Neuronal stem cell (in vitro differentiated cells): ENCODE data around the gene EMSY.
A peak's percentile ranks its signal among the peaks of the same experiment; 100 is the strongest.

Experiments
- DNase-seq: peaks from one replicate; pipeline ENCODE4 v3.0.0-alpha.2; 2013; ENCODE audit warnings: low spot score
- H2AFZ ChIP-seq: one replicate; pipeline ENCODE4 v1.6.1; 2013; ENCODE audit warnings: mild to moderate bottlenecking, low read length, inconsistent platforms
- H2AK5ac ChIP-seq: 2 replicates; pipeline ENCODE4 v1.6.1; 2013; ENCODE audit warnings: low read depth, mild to moderate bottlenecking, inconsistent platforms, low read length, moderate library complexity, mixed read lengths
- H2BK120ac ChIP-seq: 2 replicates; pipeline ENCODE4 v1.6.1; 2013; ENCODE audit warnings: low read depth, mild to moderate bottlenecking, inconsistent platforms, low read length, moderate library complexity, mixed read lengths
- H2BK12ac ChIP-seq: one replicate; pipeline ENCODE4 v1.6.1; 2013; ENCODE audit warnings: low read length, inconsistent platforms
- H2BK15ac ChIP-seq: 2 replicates; pipeline ENCODE4 v1.6.1; 2013; ENCODE audit warnings: mild to moderate bottlenecking, low read length, inconsistent platforms, mixed read lengths
- H2BK5ac ChIP-seq: one replicate; pipeline ENCODE4 v1.6.1; 2013; ENCODE audit warnings: inconsistent platforms, mild to moderate bottlenecking, low read length, moderate library complexity
- H3K14ac ChIP-seq: one replicate; pipeline ENCODE4 v1.6.1; 2013; ENCODE audit warnings: low read length, inconsistent platforms
- H3K18ac ChIP-seq: 2 replicates; pipeline ENCODE4 v1.6.1; 2013; ENCODE audit warnings: low read length, inconsistent platforms
- H3K23ac ChIP-seq: 2 replicates; pipeline ENCODE4 v1.6.1; 2013; ENCODE audit warnings: low read depth, mild to moderate bottlenecking, mixed read lengths, low read length, inconsistent platforms; ENCODE audit not compliant: poor library complexity
- H3K27ac ChIP-seq: replicated peaks from 3 replicates; pipeline ENCODE4 v1.5.1; 2013; ENCODE audit warnings: low read length, inconsistent platforms
- H3K27me3 ChIP-seq, 3 experiments: 2 replicates each; pipeline ENCODE4 v1.6.1; 2013; ENCODE audit warnings: low read length in 3 of 3, mild to moderate bottlenecking in 2 of 3, inconsistent platforms in 1 of 3, low read depth in 1 of 3, mixed read lengths in 1 of 3, moderate library complexity in 1 of 3; ENCODE audit not compliant: control insufficient read depth in 3 of 3, insufficient read depth in 3 of 3
- H3K36me3 ChIP-seq, 2 donors: replicated peaks in 1 of 2; 2 replicates each; pipeline ENCODE4 v1.6.1; 2013; ENCODE audit warnings: low read length in 2 of 2; ENCODE audit not compliant: control insufficient read depth in 2 of 2, insufficient read depth in 2 of 2
- H3K4ac ChIP-seq: 2 replicates; pipeline ENCODE4 v1.6.1; 2013; ENCODE audit warnings: inconsistent platforms, mild to moderate bottlenecking, low read length, moderate library complexity
- H3K4me1 ChIP-seq, 2 donors: 1 replicate in 1 of 2; 2 replicates in 1 of 2; pipeline ENCODE4 v1.6.1; 2013; ENCODE audit warnings: low read length in 2 of 2, low read depth in 1 of 2; ENCODE audit not compliant: control insufficient read depth in 2 of 2, insufficient read depth in 1 of 2
- H3K4me2 ChIP-seq: one replicate; pipeline ENCODE4 v1.6.1; 2013; ENCODE audit warnings: mild to moderate bottlenecking, low read length, inconsistent platforms; ENCODE audit not compliant: insufficient read depth, poor library complexity, severe bottlenecking
- H3K4me3 ChIP-seq, 2 donors: 2 replicates each; pipeline ENCODE4 v1.5.1; 2013; ENCODE audit warnings: low read length in 2 of 2, mild to moderate bottlenecking in 2 of 2, inconsistent platforms in 1 of 2, moderate library complexity in 1 of 2
- H3K79me1 ChIP-seq: one replicate; pipeline ENCODE4 v1.6.1; 2013; ENCODE audit warnings: low read depth, mild to moderate bottlenecking, inconsistent platforms, low read length, moderate library complexity
- H3K9ac ChIP-seq: one replicate; pipeline ENCODE4 v1.6.1; 2013; ENCODE audit warnings: mild to moderate bottlenecking, low read depth, low read length, inconsistent platforms; ENCODE audit not compliant: poor library complexity
- H3K9me3 ChIP-seq, 2 donors: replicated peaks in 1 of 2; 2 replicates each; pipeline versions ENCODE3 to v1.6.1; 2013; ENCODE audit warnings: low read length in 2 of 2, mild to moderate bottlenecking in 2 of 2, inconsistent platforms in 1 of 2, low read depth in 1 of 2, mixed read lengths in 1 of 2, moderate library complexity in 1 of 2; ENCODE audit not compliant: control insufficient read depth in 2 of 2, insufficient read depth in 1 of 2
- H4K8ac ChIP-seq: one replicate; pipeline ENCODE4 v1.6.1; 2013; ENCODE audit warnings: low read depth, mild to moderate bottlenecking, inconsistent platforms, low read length, moderate library complexity
- H4K91ac ChIP-seq: one replicate; pipeline ENCODE4 v1.6.1; 2013; ENCODE audit warnings: low read length, low read depth, mild to moderate bottlenecking, inconsistent platforms; ENCODE audit not compliant: poor library complexity
- WGBS, 2 donors: extraction: QIAGEN DNeasy Blood & Tissue Kit; methylation state at CpG; one replicate each; pipeline ENCODE4 v1.1.7; 2013; ENCODE audit warnings: missing lambda C conversion rate in 2 of 2, mixed read lengths in 1 of 2; ENCODE audit not compliant: insufficient read length in 2 of 2, insufficient replicate concordance in 1 of 2; ENCODE audit errors: extremely low coverage in 2 of 2; 5-methylcytosine and 5-hydroxymethylcytosine counted together

EMSY gene

GRCh38 chr11:76455931-76456330 is 11.1 kb downstream of the EMSY start:
- no peak overlapping the region for H3K4me3 ChIP-seq
- H3K27me3 ChIP-seq, result no peaks in the 10 kb centered on the region
- peak overlapping the region; percentile 89 for H3K27ac ChIP-seq

GRCh38 chr11:76456571-76456970 is 11.8 kb downstream of the EMSY start:
- Histone ChIP-seq H4K8ac (no peak overlapping the region), H3K9ac (no peak overlapping the region), H3K4me1 (peaks cover 4 to 17% of the 10 kb centered on the region in 2 donors), H2BK5ac (no peak overlapping the region), H3K4me2 (no peak overlapping the region), H3K18ac (no peak overlapping the region), H3K14ac (no peak overlapping the region), H2BK15ac (no peak overlapping the region), H3K36me3 (peaks cover 8 to 87% of the 10 kb centered on the region in 2 donors), H2AFZ (no peak overlapping the region), H3K79me1 (peaks cover 3% of the 10 kb centered on the region), H2BK12ac (no peak overlapping the region), H3K23ac (no peak overlapping the region), H3K27me3 (no peaks in the 10 kb centered on the region), H3K4me3 (no peak overlapping the region), H2BK120ac (no peak overlapping the region), H3K9me3 (peaks cover 0 to 6% of the 10 kb centered on the region in 2 donors), H3K4ac (no peak overlapping the region), H3K27ac (no peak overlapping the region), H2AK5ac (no peak overlapping the region), H4K91ac (no peak overlapping the region)
- no CpG with 5 or more reads among the region's 2 CpGs for WGBS, 2 donors
- DNase-seq, result no peak

More at GRCh38 chr11:76455931-76456330, 11.1 kb downstream of the EMSY start:
- H3K9me3 ChIP-seq, result peaks cover 0 to 2% of the 10 kb centered on the region in 2 donors
- H3K9ac ChIP-seq, result no peak overlapping the region
- no peak overlapping the region for H4K8ac ChIP-seq
- H3K4me2 ChIP-seq, result no peak overlapping the region
- H2BK5ac ChIP-seq, result no peak overlapping the region
- H2BK15ac ChIP-seq, result no peak overlapping the region
- H3K4ac ChIP-seq, result no peak overlapping the region
- no peak overlapping the region for H2BK120ac ChIP-seq
- peaks cover 2% of the 10 kb centered on the region for H3K79me1 ChIP-seq
- H3K18ac ChIP-seq, result no peak overlapping the region
- no peak overlapping the region for H4K91ac ChIP-seq
- H3K36me3 ChIP-seq, result peaks cover 8 to 86% of the 10 kb centered on the region in 2 donors
- no peak for DNase-seq
- H3K14ac ChIP-seq, result no peak overlapping the region
- H2BK12ac ChIP-seq, result no peak overlapping the region
- peaks cover 4 to 17% of the 10 kb centered on the region in 2 donors for H3K4me1 ChIP-seq
- no peak overlapping the region for H2AK5ac ChIP-seq
- H2AFZ ChIP-seq, result no peak overlapping the region
- H3K23ac ChIP-seq, result no peak overlapping the region

GRCh38 chr11:76459299-76459698 is 14.5 kb downstream of the EMSY start:
- peaks cover 5% of the 10 kb centered on the region for H3K79me1 ChIP-seq
- H2AK5ac ChIP-seq, result no peak overlapping the region
- no peak overlapping the region for H4K8ac ChIP-seq
- H3K18ac ChIP-seq, result no peak overlapping the region
- WGBS, 2 donors, result no CpG with 5 or more reads among the region's 4 CpGs
- H3K27ac ChIP-seq, result no peak overlapping the region
- H2BK120ac ChIP-seq, result no peak overlapping the region
- no peaks in the 10 kb centered on the region for H3K27me3 ChIP-seq
- H2BK5ac ChIP-seq, result no peak overlapping the region
- H2AFZ ChIP-seq, result no peak overlapping the region
- no peak overlapping the region for H3K9ac ChIP-seq
- no peak overlapping the region for H3K23ac ChIP-seq
- DNase-seq, result no peak
- H3K4me1 ChIP-seq, result peaks cover 4 to 17% of the 10 kb centered on the region in 2 donors
- peaks cover 0 to 6% of the 10 kb centered on the region in 2 donors for H3K9me3 ChIP-seq
- H3K4me3 ChIP-seq, result no peak overlapping the region
- no peak overlapping the region for H3K4ac ChIP-seq
- H3K4me2 ChIP-seq, result no peak overlapping the region
- H2BK15ac ChIP-seq, result no peak overlapping the region
- no peak overlapping the region for H3K14ac ChIP-seq
- H3K36me3 ChIP-seq, result peaks cover 11 to 78% of the 10 kb centered on the region in 2 donors
- H4K91ac ChIP-seq, result no peak overlapping the region
- no peak overlapping the region for H2BK12ac ChIP-seq

GRCh38 chr11:76459846-76460245 is 15.0 kb downstream of the EMSY start:
- H3K4me2 ChIP-seq, result no peak overlapping the region
- H2AFZ ChIP-seq, result no peak overlapping the region
- no peak overlapping the region for H4K91ac ChIP-seq
- no peaks in the 10 kb centered on the region for H3K27me3 ChIP-seq
- H3K79me1 ChIP-seq, result peaks cover 5% of the 10 kb centered on the region
- peaks cover 0 to 6% of the 10 kb centered on the region in 2 donors for H3K9me3 ChIP-seq
- no peak overlapping the region for H2BK120ac ChIP-seq
- no peak overlapping the region for H3K14ac ChIP-seq
- no peak overlapping the region for H3K27ac ChIP-seq
- H3K23ac ChIP-seq, result no peak overlapping the region
- no peak overlapping the region for H3K9ac ChIP-seq
- whole genome bisulfite sequencing, 2 donors, result no CpG with 5 or more reads among the region's 3 CpGs
- no peak overlapping the region for H2BK5ac ChIP-seq
- H3K4ac ChIP-seq, result no peak overlapping the region
- no peak overlapping the region for H3K18ac ChIP-seq
- no peak overlapping the region for H3K4me3 ChIP-seq
- peaks cover 3 to 11% of the 10 kb centered on the region in 2 donors for H3K4me1 ChIP-seq
- peak overlapping the region; percentile 58 for H2BK12ac ChIP-seq
- H2AK5ac ChIP-seq, result no peak overlapping the region
- H3K36me3 ChIP-seq, result peaks cover 11 to 78% of the 10 kb centered on the region in 2 donors
- H2BK15ac ChIP-seq, result no peak overlapping the region
- H4K8ac ChIP-seq, result no peak overlapping the region
- DNase-seq, result no peak
